Transverse colon (tissue), 3 donors: ENCODE results near the gene FADS6.

Experiments
- EP300 ChIP-seq: sonication (generic); formaldehyde crosslinking; IDR thresholded peaks from one replicate; pipeline ENCODE4 v1.6.1; 2017; ENCODE audit warnings: antibody characterized with exemption, low read depth
- TF ChIP-seq, protein P1 (sequence below), 5 experiments: fragments of 200-600 bp in 3 of 5; fragments of 450-650 bp in 2 of 5; sonication (generic) in 3 of 5; IDR thresholded peaks; 1 replicate in 2 of 5; 2 replicates in 3 of 5; pipeline ENCODE4 v1.5.1; 2016 to 2017; ENCODE audit warnings: antibody characterized with exemption in 5 of 5, inconsistent platforms in 3 of 5, mild to moderate bottlenecking in 2 of 5, moderate library complexity in 1 of 5

DNA sequence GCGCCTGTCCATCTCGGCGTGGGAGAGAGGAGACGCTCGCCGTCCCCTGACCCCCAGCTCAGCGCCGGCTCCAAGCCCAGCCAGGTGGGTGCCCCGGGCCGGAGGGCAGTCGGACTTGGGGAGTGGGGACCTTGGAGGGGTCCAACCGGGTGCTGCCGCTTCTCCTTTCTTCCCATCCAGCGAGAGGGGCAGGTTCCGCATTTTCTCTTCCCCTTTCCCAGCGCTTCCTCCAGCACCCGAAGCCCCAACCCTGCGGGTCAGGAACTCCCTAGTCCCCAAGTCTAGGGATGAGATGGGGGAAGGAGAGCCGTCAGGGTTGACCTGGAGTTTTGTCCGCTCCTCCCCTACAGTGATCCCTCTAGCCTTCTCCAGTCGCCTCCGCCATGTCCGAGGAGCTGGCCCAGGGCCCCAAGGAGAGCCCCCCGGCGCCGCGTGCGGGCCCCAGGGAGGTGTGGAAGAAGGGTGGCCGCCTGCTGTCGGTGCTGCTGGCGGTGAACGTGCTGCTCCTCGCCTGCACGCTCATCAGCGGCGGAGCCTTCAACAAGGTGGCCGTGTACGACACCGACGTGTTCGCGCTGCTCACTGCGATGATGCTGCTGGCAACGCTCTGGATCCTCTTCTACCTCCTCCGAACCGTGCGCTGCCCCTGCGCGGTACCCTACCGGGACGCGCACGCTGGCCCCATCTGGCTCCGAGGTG lies 31.0 kb upstream of the FADS6 start, which contains the start of gene OTOP2:
- TF ChIP-seq, protein P1, sequence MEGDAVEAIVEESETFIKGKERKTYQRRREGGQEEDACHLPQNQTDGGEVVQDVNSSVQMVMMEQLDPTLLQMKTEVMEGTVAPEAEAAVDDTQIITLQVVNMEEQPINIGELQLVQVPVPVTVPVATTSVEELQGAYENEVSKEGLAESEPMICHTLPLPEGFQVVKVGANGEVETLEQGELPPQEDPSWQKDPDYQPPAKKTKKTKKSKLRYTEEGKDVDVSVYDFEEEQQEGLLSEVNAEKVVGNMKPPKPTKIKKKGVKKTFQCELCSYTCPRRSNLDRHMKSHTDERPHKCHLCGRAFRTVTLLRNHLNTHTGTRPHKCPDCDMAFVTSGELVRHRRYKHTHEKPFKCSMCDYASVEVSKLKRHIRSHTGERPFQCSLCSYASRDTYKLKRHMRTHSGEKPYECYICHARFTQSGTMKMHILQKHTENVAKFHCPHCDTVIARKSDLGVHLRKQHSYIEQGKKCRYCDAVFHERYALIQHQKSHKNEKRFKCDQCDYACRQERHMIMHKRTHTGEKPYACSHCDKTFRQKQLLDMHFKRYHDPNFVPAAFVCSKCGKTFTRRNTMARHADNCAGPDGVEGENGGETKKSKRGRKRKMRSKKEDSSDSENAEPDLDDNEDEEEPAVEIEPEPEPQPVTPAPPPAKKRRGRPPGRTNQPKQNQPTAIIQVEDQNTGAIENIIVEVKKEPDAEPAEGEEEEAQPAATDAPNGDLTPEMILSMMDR (IDR thresholded peaks at IDR 0.05), result no peak
- TF ChIP-seq EP300, result no peak
